ENCODE results near the gene PDIK1L. TPM values are rescaled to one million over a fixed set of nuclear protein-coding genes. Genes with fewer than 3 reads are reported as not detected.

The PDIK1L gene
- total RNA-seq, 1 donor from 2014 or later, result 6.8 TPM

DNA sequence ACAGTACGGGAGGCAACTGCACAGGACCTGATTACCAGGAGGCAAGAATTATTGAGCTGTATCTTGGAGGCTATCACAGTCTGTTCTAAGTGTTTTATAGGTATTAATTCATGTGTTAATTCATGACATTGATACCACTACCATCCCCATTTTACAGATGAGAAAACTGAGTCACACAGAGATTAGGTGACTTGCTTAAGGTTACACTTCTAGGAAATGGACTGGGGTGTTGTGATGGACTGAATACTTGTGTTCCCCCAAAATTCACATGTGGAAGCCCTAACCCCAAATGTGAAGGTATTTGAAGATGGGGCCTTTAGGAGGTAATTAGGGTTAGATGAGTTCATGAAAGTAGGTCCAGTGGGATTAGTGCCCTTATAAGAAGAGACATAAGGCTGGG lies 34.1 kb upstream of the PDIK1L start:
- peaks cover 2% of the 10 kb centered on the region for H3K27me3 Mint-ChIP-seq (ENCODE audit: unreplicated experiment)
- no peak overlapping the region for H3K27ac Mint-ChIP-seq (ENCODE audit: unreplicated experiment)
- no peaks in the 10 kb centered on the region for H3K4me1 Mint-ChIP-seq (ENCODE audit: unreplicated experiment)
- TF ChIP-seq CTCF (IDR thresholded peaks at IDR 0.05; ENCODE audit: unreplicated experiment), result no peak
- H3K9me3 Mint-ChIP-seq (ENCODE audit: unreplicated experiment), result no peaks in the 10 kb centered on the region
- DNase-seq (ENCODE audit: low spot score), result no peak
- H3K36me3 Mint-ChIP-seq (ENCODE audit: low read depth, unreplicated experiment), result no peaks in the 10 kb centered on the region
- no peak overlapping the region for H3K4me3 Mint-ChIP-seq (ENCODE audit: unreplicated experiment)

DNA sequence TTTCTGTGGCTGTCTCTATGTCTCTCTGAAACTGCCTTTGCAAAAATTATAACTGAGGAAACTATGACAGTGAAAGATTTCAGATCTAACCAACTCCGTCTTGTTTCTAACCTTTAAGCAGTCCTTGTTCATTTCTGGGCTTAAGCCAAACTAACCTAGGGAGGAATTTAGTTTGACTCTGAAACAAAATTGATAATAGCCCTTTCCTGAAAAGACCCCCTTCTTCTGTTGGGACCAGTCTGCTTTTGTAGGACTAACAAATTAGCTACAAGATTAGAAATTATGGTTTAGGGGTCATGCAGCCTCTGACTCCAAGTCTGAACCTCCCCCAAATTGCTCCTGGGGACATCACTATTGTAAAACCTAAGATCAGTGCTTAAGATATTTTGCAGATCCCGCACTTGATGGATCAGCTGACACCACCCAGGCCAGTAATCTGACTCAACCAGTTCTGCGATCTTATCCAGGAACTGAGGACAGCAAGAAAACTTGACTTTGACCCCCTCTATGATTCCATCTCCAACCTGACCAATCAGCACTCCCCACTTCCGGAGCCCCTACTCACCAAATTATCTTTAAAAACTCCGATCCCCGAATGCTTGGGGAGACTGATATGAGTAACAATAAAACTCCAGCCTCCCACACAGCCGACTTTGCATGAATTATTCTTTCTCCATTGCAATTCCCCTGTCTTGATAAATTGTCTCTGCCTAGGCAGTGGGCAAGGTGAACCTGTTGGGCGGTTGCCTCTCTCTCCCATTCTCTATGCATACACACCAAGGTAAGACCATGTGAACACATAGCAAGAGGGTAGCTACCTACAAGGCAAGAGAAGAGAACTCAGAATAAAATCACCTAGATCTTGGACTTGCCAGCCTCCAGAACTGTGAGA lies 33.1 kb upstream of the PDIK1L start:
- Mint-ChIP-seq H3K4me3 (ENCODE audit: unreplicated experiment) (no peak overlapping the region), H3K27ac (ENCODE audit: unreplicated experiment) (no peak overlapping the region)
- no peak for TF ChIP-seq CTCF (IDR thresholded peaks at IDR 0.05; ENCODE audit: unreplicated experiment)

DNA sequence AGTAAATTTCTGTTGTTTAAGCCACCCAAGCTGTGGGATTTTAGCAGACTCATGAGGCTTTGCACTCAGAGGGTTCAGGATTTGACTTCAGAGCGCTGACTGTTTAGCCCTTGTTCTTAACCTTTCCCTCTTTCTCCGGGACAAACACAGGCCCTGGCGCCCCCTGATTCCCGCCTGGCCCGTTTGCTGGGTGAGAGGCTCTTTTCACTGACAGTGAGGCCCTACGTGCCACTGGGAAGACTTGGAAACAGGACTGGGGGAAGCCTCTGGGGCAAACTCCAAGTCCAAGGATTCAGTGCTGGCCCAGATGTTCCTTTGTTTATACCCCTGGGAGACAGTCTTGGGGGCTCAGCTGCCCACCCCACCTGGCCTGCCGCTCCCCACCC lies 32.5 kb upstream of the PDIK1L start:
- Mint-ChIP-seq H3K36me3 (ENCODE audit: low read depth, unreplicated experiment) (no peaks in the 10 kb centered on the region), H3K9me3 (ENCODE audit: unreplicated experiment) (no peaks in the 10 kb centered on the region), H3K4me1 (ENCODE audit: unreplicated experiment) (no peaks in the 10 kb centered on the region), H3K4me3 (ENCODE audit: unreplicated experiment) (no peak overlapping the region), H3K27ac (ENCODE audit: unreplicated experiment) (no peak overlapping the region), H3K27me3 (ENCODE audit: unreplicated experiment) (peaks cover 3% of the 10 kb centered on the region)
- no peak for TF ChIP-seq CTCF (IDR thresholded peaks at IDR 0.05; ENCODE audit: unreplicated experiment)
- DNase-seq (ENCODE audit: low spot score), result no peak

More for the DNA sequence above, 33.1 kb upstream of the PDIK1L start:
- no peaks in the 10 kb centered on the region for H3K9me3 Mint-ChIP-seq (ENCODE audit: unreplicated experiment)
- no peaks in the 10 kb centered on the region for H3K4me1 Mint-ChIP-seq (ENCODE audit: unreplicated experiment)
- no peak for DNase-seq (ENCODE audit: low spot score)
- no peaks in the 10 kb centered on the region for H3K36me3 Mint-ChIP-seq (ENCODE audit: low read depth, unreplicated experiment)
- peaks cover 2% of the 10 kb centered on the region for H3K27me3 Mint-ChIP-seq (ENCODE audit: unreplicated experiment)

DNA sequence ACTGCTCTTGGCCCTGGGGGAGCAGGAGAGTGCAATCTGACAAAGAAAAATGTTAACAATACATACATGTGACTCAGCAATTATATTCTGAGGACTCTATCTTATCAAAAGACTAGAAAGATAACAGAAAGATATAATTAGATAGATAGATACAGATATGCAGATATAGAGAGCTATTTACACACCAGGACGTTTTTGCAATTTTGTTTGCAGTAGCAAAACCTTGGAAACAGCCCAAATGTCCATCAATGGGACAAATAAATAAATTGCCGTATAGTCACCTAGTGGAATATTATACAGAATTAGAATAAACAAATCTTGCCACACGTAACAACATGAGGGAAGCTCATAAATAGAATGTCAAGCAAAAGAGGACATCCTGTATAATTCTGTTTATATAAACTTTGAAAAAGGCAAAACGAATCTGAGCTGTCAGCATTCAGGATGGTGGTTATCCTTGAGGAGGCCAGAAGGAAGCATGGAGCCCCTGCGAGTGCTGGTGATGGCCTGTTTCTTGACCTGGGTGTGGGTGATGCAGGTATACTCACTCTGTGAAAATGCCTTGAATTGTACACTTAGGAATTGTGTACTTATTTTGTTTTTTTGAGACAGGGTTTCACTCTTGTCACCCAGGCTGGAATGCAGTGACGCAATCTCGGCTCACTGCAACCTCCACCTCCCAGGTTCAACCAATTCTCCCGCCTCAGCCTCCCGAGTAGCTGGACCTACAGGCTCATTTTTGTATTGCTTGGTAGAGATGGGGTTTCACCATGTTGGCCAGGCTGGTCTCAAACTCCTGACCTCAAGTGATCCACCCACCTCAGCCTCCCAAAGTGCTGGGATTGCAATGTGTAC lies 31.4 kb upstream of the PDIK1L start:
- no peak overlapping the region for H3K4me3 Mint-ChIP-seq (ENCODE audit: unreplicated experiment)
- H3K4me1 Mint-ChIP-seq (ENCODE audit: unreplicated experiment), result no peaks in the 10 kb centered on the region
- DNase-seq (ENCODE audit: low spot score), result no peak
- no peaks in the 10 kb centered on the region for H3K9me3 Mint-ChIP-seq (ENCODE audit: unreplicated experiment)
- H3K36me3 Mint-ChIP-seq (ENCODE audit: low read depth, unreplicated experiment), result no peaks in the 10 kb centered on the region
- no peak overlapping the region for H3K27ac Mint-ChIP-seq (ENCODE audit: unreplicated experiment)
- H3K27me3 Mint-ChIP-seq (ENCODE audit: unreplicated experiment), result peaks cover 4% of the 10 kb centered on the region
- no peak for TF ChIP-seq CTCF (IDR thresholded peaks at IDR 0.05; ENCODE audit: unreplicated experiment)
